Esophagus muscularis mucosa (tissue), 4 donors: Measurements from ENCODE around the gene OR6S1. TPM values are rescaled to one million over a fixed set of nuclear protein-coding genes. Genes with fewer than 3 reads are reported as not detected.
A peak's percentile ranks its signal among the peaks of the same experiment; 100 is the strongest.

Experiments
- DNase-seq: peaks from one replicate; pipeline ENCODE4 v3.0.0-alpha.2; 2017; ENCODE audit errors: extremely low spot score
- H3K27ac ChIP-seq, 4 donors: fragments of 200-600 bp; sonication (generic); replicated peaks in 1 of 4; 1 replicate in 3 of 4; 2 replicates in 1 of 4; pipeline ENCODE4 v1.5.1; 2016 to 2019; ENCODE audit warnings: mild to moderate bottlenecking in 1 of 4
- H3K27me3 ChIP-seq, 4 donors: fragments of 200-600 bp; sonication (generic); one replicate each; pipeline versions ENCODE4 v1.5.1 to v1.6.0; 2016 to 2019
- H3K36me3 ChIP-seq, 4 donors: fragments of 200-600 bp; sonication (generic); one replicate each; pipeline ENCODE4 v1.5.1; 2016 to 2019
- H3K4me1 ChIP-seq, 4 donors: fragments of 200-600 bp; sonication (generic); one replicate each; pipeline ENCODE4 v1.5.1; 2016 to 2019
- H3K4me3 ChIP-seq, 4 donors: fragments of 200-600 bp; sonication (generic); 1 replicate in 2 of 4; 2 replicates in 2 of 4; pipeline ENCODE4 v1.5.1; 2016 to 2019; ENCODE audit warnings: mild to moderate bottlenecking in 4 of 4, moderate library complexity in 1 of 4
- H3K9me3 ChIP-seq, 4 donors: fragments of 200-600 bp; sonication (generic); 1 replicate in 3 of 4; 2 replicates in 1 of 4; pipeline ENCODE4 v1.5.1; 2016 to 2019
- CTCF ChIP-seq, 3 experiments: fragments of 200-600 bp in 2 of 3; fragments of 450-650 bp in 1 of 3; sonication (generic) in 2 of 3; IDR thresholded peaks; one replicate each; pipeline ENCODE4 v1.5.1; 2017 to 2019; ENCODE audit warnings: antibody characterized with exemption in 3 of 3, mild to moderate bottlenecking in 2 of 3, moderate library complexity in 1 of 3
- EP300 ChIP-seq: sonication (generic); formaldehyde crosslinking; IDR thresholded peaks from one replicate; pipeline ENCODE4 v1.6.1; 2017; ENCODE audit warnings: antibody characterized with exemption
- POLR2A ChIP-seq: fragments of 450-650 bp; IDR thresholded peaks from one replicate; pipeline ENCODE4 v1.6.1; 2017; ENCODE audit warnings: antibody characterized with exemption, moderate library complexity, mild to moderate bottlenecking, low read depth
- POLR2AphosphoS5 ChIP-seq, 2 donors: sonication (generic); formaldehyde crosslinking; IDR thresholded peaks; one replicate each; pipeline ENCODE4 v1.6.1; 2017; ENCODE audit warnings: antibody characterized with exemption in 2 of 2
- WGBS: methylation state at CpG from one replicate; pipeline ENCODE4 v1.1.5; 2018; 5-methylcytosine and 5-hydroxymethylcytosine counted together
- intact Hi-C: fragments of 100-400 bp; cut with DNase I; formaldehyde crosslinking; loops from one replicate; pipeline ENCODE4 v1.15.1; 2023
- total RNA-seq, 4 donors: library from RNA; depleted of rRNA; stranded (reverse); fragments of >200 nt; gene quantifications; one replicate each; pipeline versions ENCODE4 v1.1.0 to v1.2.1, GENCODE V29; 2016

The OR6S1 gene
- total RNA-seq, 4 donors from 2014 or later = not detected

- WGBS = 0% methylated on average over 14 of the region's 40 CpGs
- Histone ChIP-seq H3K4me3 (peak overlapping the region; percentile 69 to 94 (median 82)), H3K36me3 (no peaks in the 10 kb centered on the region), H3K27ac (peak overlapping the region; percentile 99 to 100 (median 100)), H3K4me1 (peaks cover 15 to 56% (median 48%) of the 10 kb centered on the region in 4 donors), H3K27me3 (no peaks in the 10 kb centered on the region), H3K9me3 (no peaks in the 10 kb centered on the region)
- peak; percentile 95 for DNase-seq
- TF ChIP-seq POLR2A = peak; percentile 88
- TF ChIP-seq POLR2AphosphoS5 (IDR thresholded peaks at IDR 0.05) = peak; percentile 96 to 99
- no peak for TF ChIP-seq CTCF (IDR thresholded peaks at IDR 0.05)
- intact Hi-C loops = loop anchor here (2.0 to 10.0 kb wide), 4 partner anchors 222 to 702 kb away; partner anchors contain the start of genes CCNB1IP1, PIP4P1, SUPT16H and TEP1
Measured at GRCh38 chr14:20682435-20683124, 41.1 kb upstream of the OR6S1 start.

- no peaks in the 10 kb centered on the region for H3K9me3 ChIP-seq
- H3K27me3 ChIP-seq = no peaks in the 10 kb centered on the region
- DNase-seq = no peak
- peaks cover 15 to 51% (median 43%) of the 10 kb centered on the region in 4 donors for H3K4me1 ChIP-seq
- TF ChIP-seq POLR2AphosphoS5 (IDR thresholded peaks at IDR 0.05) = no peak
- TF ChIP-seq CTCF (IDR thresholded peaks at IDR 0.05) = no peak
- TF ChIP-seq POLR2A = no peak
- no peak for TF ChIP-seq EP300
- peak overlapping the region; percentile 69 to 94 (median 82) for H3K4me3 ChIP-seq
- peak overlapping the region; percentile 99 to 100 (median 100) for H3K27ac ChIP-seq
- no peaks in the 10 kb centered on the region for H3K36me3 ChIP-seq
- intact Hi-C loops = loop anchor here (2.0 to 10.0 kb wide), 4 partner anchors 221 to 703 kb away; partner anchors contain the start of genes CCNB1IP1, PIP4P1, SUPT16H and TEP1
- WGBS = 0% methylated on average over 5 of the region's 11 CpGs
Measured at GRCh38 chr14:20682127-20682434, 40.6 kb upstream of the OR6S1 start.

GRCh38 chr14:20681348-20682126 lies 40.0 kb upstream of the OR6S1 start:
- Histone ChIP-seq H3K36me3 (no peaks in the 10 kb centered on the region), H3K27ac (peak overlapping the region; percentile 99 to 100 (median 100)), H3K9me3 (no peaks in the 10 kb centered on the region), H3K4me1 (peaks cover 14 to 46% (median 37%) of the 10 kb centered on the region in 4 donors), H3K4me3 (peak overlapping the region; percentile 69 to 94 (median 82)), H3K27me3 (no peaks in the 10 kb centered on the region)
- WGBS = 1% methylated on average over 15 of the region's 25 CpGs
- peak; percentile 98 for DNase-seq
- no peak for TF ChIP-seq EP300
- TF ChIP-seq POLR2AphosphoS5 (IDR thresholded peaks at IDR 0.05) = peak in 1 of 2 donors; percentile 36
- no peak for TF ChIP-seq POLR2A
- TF ChIP-seq CTCF (IDR thresholded peaks at IDR 0.05) = no peak
- intact Hi-C loops = loop anchor here (2.0 to 10.0 kb wide), 4 partner anchors 221 to 703 kb away; partner anchors contain the start of genes CCNB1IP1, PIP4P1, SUPT16H and TEP1

- intact Hi-C loops = loop anchor here (5.0 to 10.0 kb wide), 3 partner anchors 269 to 704 kb away; partner anchors contain the start of genes CCNB1IP1, SUPT16H and TEP1
- H3K27ac ChIP-seq = peak overlapping the region; percentile 99 to 100 (median 100)
- 17% methylated on average over 7 of the region's 7 CpGs for WGBS
Measured at GRCh38 chr14:20680843-20681347, 39.4 kb upstream of the OR6S1 start.

More at GRCh38 chr14:20680843-20681347, 39.4 kb upstream of the OR6S1 start:
- TF ChIP-seq POLR2AphosphoS5 (IDR thresholded peaks at IDR 0.05) (no peak), POLR2A (no peak), EP300 (no peak), CTCF (IDR thresholded peaks at IDR 0.05) (no peak)
- Histone ChIP-seq H3K27me3 (no peaks in the 10 kb centered on the region), H3K36me3 (no peaks in the 10 kb centered on the region), H3K4me3 (peak overlapping the region; percentile 69 to 94 (median 82)), H3K9me3 (no peaks in the 10 kb centered on the region), H3K4me1 (peaks cover 9 to 40% (median 31%) of the 10 kb centered on the region in 4 donors)
- DNase-seq = no peak
